ENCODE results near the gene APCDD1.

The APCDD1 gene

DNA sequence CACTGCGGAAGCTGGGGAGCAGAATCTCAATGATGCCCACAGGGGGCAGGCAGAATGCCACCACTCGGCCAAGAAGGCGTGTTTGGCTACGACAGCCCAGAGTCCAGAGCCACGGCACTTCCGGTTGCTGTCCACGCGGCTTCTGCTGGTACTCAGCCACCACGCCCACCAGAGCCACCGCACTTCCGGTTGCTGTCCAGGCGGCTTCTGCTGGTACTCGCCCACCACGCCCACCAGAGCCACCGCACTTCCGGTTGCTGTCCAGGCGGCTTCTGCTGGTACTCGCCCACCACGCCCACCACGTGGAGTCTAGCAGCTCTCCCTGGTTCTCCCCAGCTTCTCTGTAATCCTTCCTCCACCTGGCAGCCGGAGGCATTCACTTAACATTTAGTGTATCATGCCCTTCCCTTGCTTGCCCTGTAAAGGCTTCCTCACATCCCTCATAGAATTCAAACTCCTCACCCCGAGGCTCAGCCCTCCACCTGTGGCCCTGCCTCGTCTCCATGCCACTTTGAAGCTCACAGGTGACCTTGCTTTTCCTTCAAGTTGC lies 40.1 kb upstream of the APCDD1 start:
- no peak for ATAC-seq
- TF ChIP-seq OSR1 (CRISPR knock-in tag; IDR thresholded peaks at IDR 0.05) = no peak
- TF ChIP-seq, protein P1, sequence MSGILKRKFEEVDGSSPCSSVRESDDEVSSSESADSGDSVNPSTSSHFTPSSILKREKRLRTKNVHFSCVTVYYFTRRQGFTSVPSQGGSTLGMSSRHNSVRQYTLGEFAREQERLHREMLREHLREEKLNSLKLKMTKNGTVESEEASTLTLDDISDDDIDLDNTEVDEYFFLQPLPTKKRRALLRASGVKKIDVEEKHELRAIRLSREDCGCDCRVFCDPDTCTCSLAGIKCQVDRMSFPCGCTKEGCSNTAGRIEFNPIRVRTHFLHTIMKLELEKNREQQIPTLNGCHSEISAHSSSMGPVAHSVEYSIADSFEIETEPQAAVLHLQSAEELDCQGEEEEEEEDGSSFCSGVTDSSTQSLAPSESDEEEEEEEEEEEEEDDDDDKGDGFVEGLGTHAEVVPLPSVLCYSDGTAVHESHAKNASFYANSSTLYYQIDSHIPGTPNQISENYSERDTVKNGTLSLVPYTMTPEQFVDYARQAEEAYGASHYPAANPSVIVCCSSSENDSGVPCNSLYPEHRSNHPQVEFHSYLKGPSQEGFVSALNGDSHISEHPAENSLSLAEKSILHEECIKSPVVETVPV (CRISPR knock-in tag; IDR thresholded peaks at IDR 0.05) = no peak
- TF ChIP-seq ZNF70 (CRISPR knock-in tag; IDR thresholded peaks at IDR 0.05) = no peak
- no peak for TF ChIP-seq ISL1 (CRISPR knock-in tag; IDR thresholded peaks at IDR 0.05)
- no peak for TF ChIP-seq PPARA (CRISPR knock-in tag; IDR thresholded peaks at IDR 0.05; ENCODE audit: borderline replicate concordance)
- no peak for TF ChIP-seq ZFP30 (CRISPR knock-in tag; IDR thresholded peaks at IDR 0.05)
- TF ChIP-seq, protein P2, sequence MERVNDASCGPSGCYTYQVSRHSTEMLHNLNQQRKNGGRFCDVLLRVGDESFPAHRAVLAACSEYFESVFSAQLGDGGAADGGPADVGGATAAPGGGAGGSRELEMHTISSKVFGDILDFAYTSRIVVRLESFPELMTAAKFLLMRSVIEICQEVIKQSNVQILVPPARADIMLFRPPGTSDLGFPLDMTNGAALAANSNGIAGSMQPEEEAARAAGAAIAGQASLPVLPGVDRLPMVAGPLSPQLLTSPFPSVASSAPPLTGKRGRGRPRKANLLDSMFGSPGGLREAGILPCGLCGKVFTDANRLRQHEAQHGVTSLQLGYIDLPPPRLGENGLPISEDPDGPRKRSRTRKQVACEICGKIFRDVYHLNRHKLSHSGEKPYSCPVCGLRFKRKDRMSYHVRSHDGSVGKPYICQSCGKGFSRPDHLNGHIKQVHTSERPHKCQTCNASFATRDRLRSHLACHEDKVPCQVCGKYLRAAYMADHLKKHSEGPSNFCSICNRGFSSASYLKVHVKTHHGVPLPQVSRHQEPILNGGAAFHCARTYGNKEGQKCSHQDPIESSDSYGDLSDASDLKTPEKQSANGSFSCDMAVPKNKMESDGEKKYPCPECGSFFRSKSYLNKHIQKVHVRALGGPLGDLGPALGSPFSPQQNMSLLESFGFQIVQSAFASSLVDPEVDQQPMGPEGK (CRISPR knock-in tag; IDR thresholded peaks at IDR 0.05; ENCODE audit: borderline replicate concordance) = no peak
- no peak for TF ChIP-seq TCF4 (CRISPR knock-in tag; IDR thresholded peaks at IDR 0.05; ENCODE audit: borderline replicate concordance)
- no peak for TF ChIP-seq ZFP3 (CRISPR knock-in tag; IDR thresholded peaks at IDR 0.05)
- TF ChIP-seq, protein P3, sequence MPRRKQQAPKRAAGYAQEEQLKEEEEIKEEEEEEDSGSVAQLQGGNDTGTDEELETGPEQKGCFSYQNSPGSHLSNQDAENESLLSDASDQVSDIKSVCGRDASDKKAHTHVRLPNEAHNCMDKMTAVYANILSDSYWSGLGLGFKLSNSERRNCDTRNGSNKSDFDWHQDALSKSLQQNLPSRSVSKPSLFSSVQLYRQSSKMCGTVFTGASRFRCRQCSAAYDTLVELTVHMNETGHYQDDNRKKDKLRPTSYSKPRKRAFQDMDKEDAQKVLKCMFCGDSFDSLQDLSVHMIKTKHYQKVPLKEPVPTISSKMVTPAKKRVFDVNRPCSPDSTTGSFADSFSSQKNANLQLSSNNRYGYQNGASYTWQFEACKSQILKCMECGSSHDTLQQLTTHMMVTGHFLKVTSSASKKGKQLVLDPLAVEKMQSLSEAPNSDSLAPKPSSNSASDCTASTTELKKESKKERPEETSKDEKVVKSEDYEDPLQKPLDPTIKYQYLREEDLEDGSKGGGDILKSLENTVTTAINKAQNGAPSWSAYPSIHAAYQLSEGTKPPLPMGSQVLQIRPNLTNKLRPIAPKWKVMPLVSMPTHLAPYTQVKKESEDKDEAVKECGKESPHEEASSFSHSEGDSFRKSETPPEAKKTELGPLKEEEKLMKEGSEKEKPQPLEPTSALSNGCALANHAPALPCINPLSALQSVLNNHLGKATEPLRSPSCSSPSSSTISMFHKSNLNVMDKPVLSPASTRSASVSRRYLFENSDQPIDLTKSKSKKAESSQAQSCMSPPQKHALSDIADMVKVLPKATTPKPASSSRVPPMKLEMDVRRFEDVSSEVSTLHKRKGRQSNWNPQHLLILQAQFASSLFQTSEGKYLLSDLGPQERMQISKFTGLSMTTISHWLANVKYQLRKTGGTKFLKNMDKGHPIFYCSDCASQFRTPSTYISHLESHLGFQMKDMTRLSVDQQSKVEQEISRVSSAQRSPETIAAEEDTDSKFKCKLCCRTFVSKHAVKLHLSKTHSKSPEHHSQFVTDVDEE (CRISPR knock-in tag; IDR thresholded peaks at IDR 0.05) = no peak
- TF ChIP-seq, protein P4, sequence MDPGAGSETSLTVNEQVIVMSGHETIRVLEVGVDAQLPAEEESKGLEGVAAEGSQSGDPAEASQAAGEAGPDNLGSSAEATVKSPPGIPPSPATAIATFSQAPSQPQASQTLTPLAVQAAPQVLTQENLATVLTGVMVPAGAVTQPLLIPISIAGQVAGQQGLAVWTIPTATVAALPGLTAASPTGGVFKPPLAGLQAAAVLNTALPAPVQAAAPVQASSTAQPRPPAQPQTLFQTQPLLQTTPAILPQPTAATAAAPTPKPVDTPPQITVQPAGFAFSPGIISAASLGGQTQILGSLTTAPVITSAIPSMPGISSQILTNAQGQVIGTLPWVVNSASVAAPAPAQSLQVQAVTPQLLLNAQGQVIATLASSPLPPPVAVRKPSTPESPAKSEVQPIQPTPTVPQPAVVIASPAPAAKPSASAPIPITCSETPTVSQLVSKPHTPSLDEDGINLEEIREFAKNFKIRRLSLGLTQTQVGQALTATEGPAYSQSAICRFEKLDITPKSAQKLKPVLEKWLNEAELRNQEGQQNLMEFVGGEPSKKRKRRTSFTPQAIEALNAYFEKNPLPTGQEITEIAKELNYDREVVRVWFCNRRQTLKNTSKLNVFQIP (CRISPR knock-in tag; IDR thresholded peaks at IDR 0.05; ENCODE audit: borderline replicate concordance, low read depth) = no peak
- TF ChIP-seq ZNF565 (CRISPR knock-in tag; conservative IDR thresholded peaks at IDR 0.05; ENCODE audit: low read depth) = no peak
- TF ChIP-seq, protein P5, sequence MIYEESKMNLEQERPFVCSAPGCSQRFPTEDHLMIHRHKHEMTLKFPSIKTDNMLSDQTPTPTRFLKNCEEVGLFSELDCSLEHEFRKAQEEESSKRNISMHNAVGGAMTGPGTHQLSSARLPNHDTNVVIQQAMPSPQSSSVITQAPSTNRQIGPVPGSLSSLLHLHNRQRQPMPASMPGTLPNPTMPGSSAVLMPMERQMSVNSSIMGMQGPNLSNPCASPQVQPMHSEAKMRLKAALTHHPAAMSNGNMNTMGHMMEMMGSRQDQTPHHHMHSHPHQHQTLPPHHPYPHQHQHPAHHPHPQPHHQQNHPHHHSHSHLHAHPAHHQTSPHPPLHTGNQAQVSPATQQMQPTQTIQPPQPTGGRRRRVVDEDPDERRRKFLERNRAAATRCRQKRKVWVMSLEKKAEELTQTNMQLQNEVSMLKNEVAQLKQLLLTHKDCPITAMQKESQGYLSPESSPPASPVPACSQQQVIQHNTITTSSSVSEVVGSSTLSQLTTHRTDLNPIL (CRISPR knock-in tag; IDR thresholded peaks at IDR 0.05; ENCODE audit: low read depth) = no peak
- no peak for TF ChIP-seq ZC3H10 (CRISPR knock-in tag; IDR thresholded peaks at IDR 0.05)
- TF ChIP-seq ZNF8 (CRISPR knock-in tag; IDR thresholded peaks at IDR 0.05) = no peak

DNA sequence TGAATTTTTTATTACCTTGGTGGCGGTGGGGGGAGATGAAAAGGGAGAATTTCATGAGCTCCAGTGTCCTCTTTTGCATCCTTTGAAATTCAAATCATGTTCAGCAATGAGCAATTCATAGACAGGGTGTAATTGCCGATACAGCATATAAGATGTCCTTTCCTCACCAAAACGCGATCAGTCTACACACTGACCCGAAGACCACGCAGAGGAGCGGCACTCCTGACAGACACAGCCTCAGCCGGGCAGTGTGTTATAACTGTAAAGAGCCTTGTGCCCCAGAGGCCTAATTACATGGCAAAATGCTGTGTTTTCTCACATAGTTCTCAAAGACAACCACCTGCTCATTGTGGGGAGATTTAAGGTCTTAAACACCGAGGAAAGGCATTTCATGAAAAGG lies 38.4 kb upstream of the APCDD1 start:
- no peak for ATAC-seq
- TF ChIP-seq TCF4 (CRISPR knock-in tag; IDR thresholded peaks at IDR 0.05; ENCODE audit: borderline replicate concordance) (no peak), RARB (CRISPR knock-in tag; IDR thresholded peaks at IDR 0.05) (no peak), ZFP3 (CRISPR knock-in tag; IDR thresholded peaks at IDR 0.05) (no peak), ZC3H10 (CRISPR knock-in tag; IDR thresholded peaks at IDR 0.05) (no peak), GLIS3 (CRISPR knock-in tag; IDR thresholded peaks at IDR 0.05) (no peak), SNAI2 (CRISPR knock-in tag; IDR thresholded peaks at IDR 0.05) (no peak), OSR1 (CRISPR knock-in tag; IDR thresholded peaks at IDR 0.05) (no peak), ZNF565 (CRISPR knock-in tag; conservative IDR thresholded peaks at IDR 0.05; ENCODE audit: low read depth) (no peak), PPARA (CRISPR knock-in tag; IDR thresholded peaks at IDR 0.05; ENCODE audit: borderline replicate concordance) (no peak), ARNTL (CRISPR knock-in tag; IDR thresholded peaks at IDR 0.05; ENCODE audit: borderline replicate concordance, low read depth) (no peak)
- TF ChIP-seq, protein P4 (CRISPR knock-in tag; IDR thresholded peaks at IDR 0.05; ENCODE audit: borderline replicate concordance, low read depth) = no peak
- TF ChIP-seq, protein P1 (CRISPR knock-in tag; IDR thresholded peaks at IDR 0.05) = no peak
- TF ChIP-seq, protein P3 (CRISPR knock-in tag; IDR thresholded peaks at IDR 0.05) = no peak

All from SK-N-SH treated with all-trans-retinoic acid at 6 μM for 48 hours (cell line).